HEK293 (cell line): Measurements from ENCODE around the gene FLOT2.
A peak's percentile ranks its signal among the peaks of the same experiment; 100 is the strongest.

ENCODE experiments used
- GLIS2 ChIP-seq: fragments of 450-650 bp; formaldehyde crosslinking; IDR thresholded peaks from 2 replicates; pipeline ENCODE4 v1.5.1; 2016; ENCODE audit warnings: missing biosample characterization, missing genetic modification characterization
- MZF1 ChIP-seq: fragments of 450-650 bp; formaldehyde crosslinking; IDR thresholded peaks from 2 replicates; pipeline ENCODE4 v1.5.1; 2017; ENCODE audit warnings: missing biosample characterization, missing genetic modification characterization, borderline replicate concordance
- ZNF10 ChIP-seq: fragments of 450-650 bp; formaldehyde crosslinking; IDR thresholded peaks from 2 replicates; pipeline ENCODE4 v1.5.1; 2017; ENCODE audit warnings: missing biosample characterization, missing genetic modification characterization
- ZNF146 ChIP-seq: fragments of 450-650 bp; formaldehyde crosslinking; IDR thresholded peaks from 2 replicates; pipeline ENCODE4 v1.5.1; 2016; ENCODE audit warnings: missing biosample characterization, missing genetic modification characterization
- ZNF169 ChIP-seq: fragments of 450-650 bp; formaldehyde crosslinking; IDR thresholded peaks from 2 replicates; pipeline ENCODE4 v1.5.1; 2016; ENCODE audit warnings: missing biosample characterization, missing genetic modification characterization
- ZNF2 ChIP-seq: fragments of 450-650 bp; formaldehyde crosslinking; IDR thresholded peaks from 2 replicates; pipeline ENCODE4 v1.5.1; 2016; ENCODE audit warnings: missing biosample characterization, missing genetic modification characterization
- ZNF266 ChIP-seq: fragments of 450-650 bp; formaldehyde crosslinking; IDR thresholded peaks from 2 replicates; pipeline ENCODE4 v1.5.1; 2016; ENCODE audit warnings: missing biosample characterization, missing genetic modification characterization, low read depth
- ZNF48 ChIP-seq: fragments of 450-650 bp; formaldehyde crosslinking; IDR thresholded peaks from 2 replicates; pipeline ENCODE4 v1.5.1; 2016; ENCODE audit warnings: missing biosample characterization, missing genetic modification characterization
- ZNF510 ChIP-seq: fragments of 450-650 bp; formaldehyde crosslinking; IDR thresholded peaks from 2 replicates; pipeline ENCODE4 v1.5.1; 2018; ENCODE audit warnings: mild to moderate bottlenecking, missing genetic modification characterization, missing biosample characterization; ENCODE audit not compliant: insufficient replicate concordance
- ZNF529 ChIP-seq: fragments of 450-650 bp; formaldehyde crosslinking; IDR thresholded peaks from 2 replicates; pipeline ENCODE4 v1.5.1; 2017; ENCODE audit warnings: missing genetic modification characterization, missing biosample characterization; ENCODE audit not compliant: insufficient replicate concordance
- ZNF549 ChIP-seq: fragments of 450-650 bp; IDR thresholded peaks from 2 replicates; pipeline ENCODE4 v1.5.1; 2018; ENCODE audit warnings: missing biosample characterization, missing genetic modification characterization, mild to moderate bottlenecking, inconsistent platforms, moderate library complexity
- ZNF571 ChIP-seq: fragments of 450-650 bp; formaldehyde crosslinking; IDR thresholded peaks from 2 replicates; pipeline ENCODE4 v1.5.0; 2017; ENCODE audit warnings: missing biosample characterization, missing genetic modification characterization
- ZNF664 ChIP-seq: fragments of 450-650 bp; formaldehyde crosslinking; IDR thresholded peaks from 2 replicates; pipeline ENCODE4 v1.5.1; 2016; ENCODE audit warnings: missing biosample characterization, missing genetic modification characterization
- TF ChIP-seq, protein P1 (sequence below): fragments of 450-650 bp; formaldehyde crosslinking; IDR thresholded peaks from 2 replicates; pipeline ENCODE4 v1.5.1; 2016; ENCODE audit warnings: missing biosample characterization, missing genetic modification characterization, borderline replicate concordance
- TF ChIP-seq, protein P2 (sequence below): fragments of 450-650 bp; formaldehyde crosslinking; IDR thresholded peaks from 2 replicates; pipeline ENCODE4 v1.5.1; 2016; ENCODE audit warnings: missing biosample characterization, missing genetic modification characterization
- TF ChIP-seq, protein P3 (sequence below): fragments of 450-650 bp; formaldehyde crosslinking; IDR thresholded peaks from 2 replicates; pipeline ENCODE4 v1.5.1; 2016; ENCODE audit warnings: missing biosample characterization, missing genetic modification characterization, borderline replicate concordance
- TF ChIP-seq, protein P4 (sequence below): fragments of 450-650 bp; formaldehyde crosslinking; IDR thresholded peaks from 2 replicates; pipeline ENCODE4 v1.5.1; 2016; ENCODE audit warnings: missing biosample characterization, missing genetic modification characterization
- TF ChIP-seq, protein P5 (sequence below): fragments of 450-650 bp; formaldehyde crosslinking; IDR thresholded peaks from 2 replicates; pipeline ENCODE4 v1.5.1; 2016; ENCODE audit warnings: missing biosample characterization, missing genetic modification characterization
- TF ChIP-seq, protein P6 (sequence below): fragments of 450-650 bp; formaldehyde crosslinking; IDR thresholded peaks from 2 replicates; pipeline ENCODE4 v1.5.1; 2016; ENCODE audit warnings: missing biosample characterization, missing genetic modification characterization

Gene FLOT2

DNA sequence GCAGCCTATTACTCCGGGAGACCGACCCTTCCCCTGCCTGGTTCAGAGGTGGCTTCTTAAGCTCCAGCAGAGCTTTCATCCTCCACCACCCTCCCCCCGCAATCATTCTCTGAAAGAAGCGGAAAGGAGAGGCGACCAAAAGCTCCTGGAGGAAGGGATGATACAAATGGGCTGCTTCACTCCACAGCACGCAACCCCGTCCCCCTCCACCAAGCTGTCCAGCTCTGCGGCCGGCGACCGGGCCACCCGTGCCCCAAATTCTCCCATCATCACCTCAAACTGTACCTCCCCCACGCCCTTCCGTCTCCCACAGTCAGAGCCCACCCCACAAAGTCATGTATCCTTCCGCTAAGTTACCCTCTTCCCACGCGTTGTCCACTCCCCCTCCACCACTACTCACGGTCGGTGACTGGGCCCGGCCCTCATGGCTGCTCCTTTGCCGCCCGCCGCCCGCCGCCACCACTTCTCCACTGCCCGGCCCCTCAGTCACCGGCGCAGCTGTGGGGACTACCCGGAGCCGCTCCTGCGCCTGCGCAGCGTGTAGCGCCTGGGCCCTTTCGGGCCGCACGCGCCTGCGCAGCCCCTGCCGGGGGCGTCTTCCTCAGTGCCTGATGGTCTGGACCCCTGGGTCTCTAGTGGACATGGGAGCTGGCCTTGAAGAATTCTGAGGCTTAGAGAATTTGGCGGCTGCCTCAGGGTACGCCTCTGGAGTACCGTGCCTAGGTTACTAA is 55.1 kb downstream of the FLOT2 start, which contains the start of gene FAM222B (continued):
- TF ChIP-seq, protein P1, sequence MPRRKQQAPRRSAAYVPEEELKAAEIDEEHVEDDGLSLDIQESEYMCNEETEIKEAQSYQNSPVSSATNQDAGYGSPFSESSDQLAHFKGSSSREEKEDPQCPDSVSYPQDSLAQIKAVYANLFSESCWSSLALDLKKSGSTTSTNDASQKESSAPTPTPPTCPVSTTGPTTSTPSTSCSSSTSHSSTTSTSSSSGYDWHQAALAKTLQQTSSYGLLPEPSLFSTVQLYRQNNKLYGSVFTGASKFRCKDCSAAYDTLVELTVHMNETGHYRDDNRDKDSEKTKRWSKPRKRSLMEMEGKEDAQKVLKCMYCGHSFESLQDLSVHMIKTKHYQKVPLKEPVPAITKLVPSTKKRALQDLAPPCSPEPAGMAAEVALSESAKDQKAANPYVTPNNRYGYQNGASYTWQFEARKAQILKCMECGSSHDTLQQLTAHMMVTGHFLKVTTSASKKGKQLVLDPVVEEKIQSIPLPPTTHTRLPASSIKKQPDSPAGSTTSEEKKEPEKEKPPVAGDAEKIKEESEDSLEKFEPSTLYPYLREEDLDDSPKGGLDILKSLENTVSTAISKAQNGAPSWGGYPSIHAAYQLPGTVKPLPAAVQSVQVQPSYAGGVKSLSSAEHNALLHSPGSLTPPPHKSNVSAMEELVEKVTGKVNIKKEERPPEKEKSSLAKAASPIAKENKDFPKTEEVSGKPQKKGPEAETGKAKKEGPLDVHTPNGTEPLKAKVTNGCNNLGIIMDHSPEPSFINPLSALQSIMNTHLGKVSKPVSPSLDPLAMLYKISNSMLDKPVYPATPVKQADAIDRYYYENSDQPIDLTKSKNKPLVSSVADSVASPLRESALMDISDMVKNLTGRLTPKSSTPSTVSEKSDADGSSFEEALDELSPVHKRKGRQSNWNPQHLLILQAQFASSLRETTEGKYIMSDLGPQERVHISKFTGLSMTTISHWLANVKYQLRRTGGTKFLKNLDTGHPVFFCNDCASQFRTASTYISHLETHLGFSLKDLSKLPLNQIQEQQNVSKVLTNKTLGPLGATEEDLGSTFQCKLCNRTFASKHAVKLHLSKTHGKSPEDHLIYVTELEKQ (tag by site-specific recombination), result 0 out of 2 replicates have a peak, but pooled peaks have one; percentile 51
- no peak for TF ChIP-seq ZNF571 (tag by site-specific recombination)
- no peak for TF ChIP-seq ZNF664 (tag by site-specific recombination)
- TF ChIP-seq GLIS2 (tag by site-specific recombination), result peak; percentile 75
- TF ChIP-seq, protein P2, sequence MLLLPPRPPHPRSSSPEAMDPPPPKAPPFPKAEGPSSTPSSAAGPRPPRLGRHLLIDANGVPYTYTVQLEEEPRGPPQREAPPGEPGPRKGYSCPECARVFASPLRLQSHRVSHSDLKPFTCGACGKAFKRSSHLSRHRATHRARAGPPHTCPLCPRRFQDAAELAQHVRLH (tag by site-specific recombination), result no peak; the same call in 1 of the 2 replicates
- peak; percentile 81; the same call in 1 of the 2 replicates for TF ChIP-seq ZNF2 (tag by site-specific recombination)
- TF ChIP-seq ZNF10 (tag by site-specific recombination), result no peak; the same call in 1 of the 2 replicates
- TF ChIP-seq ZNF146 (tag by site-specific recombination), result peak; percentile 18; the same call in 1 of the 2 replicates
- TF ChIP-seq, protein P3, sequence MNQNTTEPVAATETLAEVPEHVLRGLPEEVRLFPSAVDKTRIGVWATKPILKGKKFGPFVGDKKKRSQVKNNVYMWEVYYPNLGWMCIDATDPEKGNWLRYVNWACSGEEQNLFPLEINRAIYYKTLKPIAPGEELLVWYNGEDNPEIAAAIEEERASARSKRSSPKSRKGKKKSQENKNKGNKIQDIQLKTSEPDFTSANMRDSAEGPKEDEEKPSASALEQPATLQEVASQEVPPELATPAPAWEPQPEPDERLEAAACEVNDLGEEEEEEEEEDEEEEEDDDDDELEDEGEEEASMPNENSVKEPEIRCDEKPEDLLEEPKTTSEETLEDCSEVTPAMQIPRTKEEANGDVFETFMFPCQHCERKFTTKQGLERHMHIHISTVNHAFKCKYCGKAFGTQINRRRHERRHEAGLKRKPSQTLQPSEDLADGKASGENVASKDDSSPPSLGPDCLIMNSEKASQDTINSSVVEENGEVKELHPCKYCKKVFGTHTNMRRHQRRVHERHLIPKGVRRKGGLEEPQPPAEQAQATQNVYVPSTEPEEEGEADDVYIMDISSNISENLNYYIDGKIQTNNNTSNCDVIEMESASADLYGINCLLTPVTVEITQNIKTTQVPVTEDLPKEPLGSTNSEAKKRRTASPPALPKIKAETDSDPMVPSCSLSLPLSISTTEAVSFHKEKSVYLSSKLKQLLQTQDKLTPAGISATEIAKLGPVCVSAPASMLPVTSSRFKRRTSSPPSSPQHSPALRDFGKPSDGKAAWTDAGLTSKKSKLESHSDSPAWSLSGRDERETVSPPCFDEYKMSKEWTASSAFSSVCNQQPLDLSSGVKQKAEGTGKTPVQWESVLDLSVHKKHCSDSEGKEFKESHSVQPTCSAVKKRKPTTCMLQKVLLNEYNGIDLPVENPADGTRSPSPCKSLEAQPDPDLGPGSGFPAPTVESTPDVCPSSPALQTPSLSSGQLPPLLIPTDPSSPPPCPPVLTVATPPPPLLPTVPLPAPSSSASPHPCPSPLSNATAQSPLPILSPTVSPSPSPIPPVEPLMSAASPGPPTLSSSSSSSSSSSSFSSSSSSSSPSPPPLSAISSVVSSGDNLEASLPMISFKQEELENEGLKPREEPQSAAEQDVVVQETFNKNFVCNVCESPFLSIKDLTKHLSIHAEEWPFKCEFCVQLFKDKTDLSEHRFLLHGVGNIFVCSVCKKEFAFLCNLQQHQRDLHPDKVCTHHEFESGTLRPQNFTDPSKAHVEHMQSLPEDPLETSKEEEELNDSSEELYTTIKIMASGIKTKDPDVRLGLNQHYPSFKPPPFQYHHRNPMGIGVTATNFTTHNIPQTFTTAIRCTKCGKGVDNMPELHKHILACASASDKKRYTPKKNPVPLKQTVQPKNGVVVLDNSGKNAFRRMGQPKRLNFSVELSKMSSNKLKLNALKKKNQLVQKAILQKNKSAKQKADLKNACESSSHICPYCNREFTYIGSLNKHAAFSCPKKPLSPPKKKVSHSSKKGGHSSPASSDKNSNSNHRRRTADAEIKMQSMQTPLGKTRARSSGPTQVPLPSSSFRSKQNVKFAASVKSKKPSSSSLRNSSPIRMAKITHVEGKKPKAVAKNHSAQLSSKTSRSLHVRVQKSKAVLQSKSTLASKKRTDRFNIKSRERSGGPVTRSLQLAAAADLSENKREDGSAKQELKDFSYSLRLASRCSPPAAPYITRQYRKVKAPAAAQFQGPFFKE (tag by site-specific recombination), result no peak
- no peak for TF ChIP-seq ZNF549 (tag by site-specific recombination)
- TF ChIP-seq, protein P4, sequence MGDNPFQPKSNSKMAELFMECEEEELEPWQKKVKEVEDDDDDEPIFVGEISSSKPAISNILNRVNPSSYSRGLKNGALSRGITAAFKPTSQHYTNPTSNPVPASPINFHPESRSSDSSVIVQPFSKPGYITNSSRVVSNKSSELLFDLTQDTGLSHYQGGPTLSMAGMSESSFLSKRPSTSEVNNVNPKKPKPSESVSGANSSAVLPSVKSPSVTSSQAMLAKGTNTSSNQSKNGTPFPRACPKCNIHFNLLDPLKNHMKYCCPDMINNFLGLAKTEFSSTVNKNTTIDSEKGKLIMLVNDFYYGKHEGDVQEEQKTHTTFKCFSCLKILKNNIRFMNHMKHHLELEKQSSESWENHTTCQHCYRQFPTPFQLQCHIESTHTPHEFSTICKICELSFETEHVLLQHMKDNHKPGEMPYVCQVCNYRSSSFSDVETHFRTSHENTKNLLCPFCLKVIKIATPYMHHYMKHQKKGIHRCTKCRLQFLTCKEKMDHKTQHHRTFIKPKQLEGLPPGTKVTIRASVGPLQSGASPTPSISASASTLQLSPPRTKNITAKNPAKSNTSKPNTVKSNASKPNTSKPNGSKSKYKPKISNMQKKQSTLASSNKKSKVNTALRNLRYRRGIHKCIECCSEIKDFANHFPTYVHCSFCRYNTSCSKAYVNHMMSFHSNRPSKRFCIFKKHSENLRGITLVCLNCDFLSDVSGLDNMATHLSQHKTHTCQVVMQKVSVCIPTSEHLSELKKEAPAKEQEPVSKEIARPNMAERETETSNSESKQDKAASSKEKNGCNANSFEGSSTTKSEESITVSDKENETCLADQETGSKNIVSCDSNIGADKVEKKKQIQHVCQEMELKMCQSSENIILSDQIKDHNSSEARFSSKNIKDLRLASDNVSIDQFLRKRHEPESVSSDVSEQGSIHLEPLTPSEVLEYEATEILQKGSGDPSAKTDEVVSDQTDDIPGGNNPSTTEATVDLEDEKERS, result 0 out of 2 replicates have a peak, but pooled peaks have one; percentile 63
- no peak for TF ChIP-seq MZF1 (tag by site-specific recombination)
- TF ChIP-seq, protein P5, sequence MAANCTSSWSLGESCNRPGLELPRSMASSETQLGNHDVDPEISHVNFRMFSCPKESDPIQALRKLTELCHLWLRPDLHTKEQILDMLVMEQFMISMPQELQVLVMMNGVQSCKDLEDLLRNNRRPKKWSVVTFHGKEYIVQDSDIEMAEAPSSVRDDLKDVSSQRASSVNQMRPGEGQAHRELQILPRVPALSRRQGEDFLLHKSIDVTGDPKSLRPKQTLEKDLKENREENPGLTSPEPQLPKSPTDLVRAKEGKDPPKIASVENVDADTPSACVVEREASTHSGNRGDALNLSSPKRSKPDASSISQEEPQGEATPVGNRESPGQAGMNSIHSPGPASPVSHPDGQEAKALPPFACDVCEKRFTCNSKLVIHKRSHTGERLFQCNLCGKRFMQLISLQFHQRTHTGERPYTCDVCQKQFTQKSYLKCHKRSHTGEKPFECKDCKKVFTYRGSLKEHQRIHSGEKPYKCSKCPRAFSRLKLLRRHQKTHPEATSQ (tag by site-specific recombination), result peak; percentile 86; the same call in 1 of the 2 replicates
- TF ChIP-seq ZNF266 (tag by site-specific recombination), result no peak
- TF ChIP-seq ZNF169 (tag by site-specific recombination), result no peak
- no peak for TF ChIP-seq ZNF48
- no peak for TF ChIP-seq ZNF510
- TF ChIP-seq ZNF529 (tag by site-specific recombination), result no peak
- TF ChIP-seq, protein P6, sequence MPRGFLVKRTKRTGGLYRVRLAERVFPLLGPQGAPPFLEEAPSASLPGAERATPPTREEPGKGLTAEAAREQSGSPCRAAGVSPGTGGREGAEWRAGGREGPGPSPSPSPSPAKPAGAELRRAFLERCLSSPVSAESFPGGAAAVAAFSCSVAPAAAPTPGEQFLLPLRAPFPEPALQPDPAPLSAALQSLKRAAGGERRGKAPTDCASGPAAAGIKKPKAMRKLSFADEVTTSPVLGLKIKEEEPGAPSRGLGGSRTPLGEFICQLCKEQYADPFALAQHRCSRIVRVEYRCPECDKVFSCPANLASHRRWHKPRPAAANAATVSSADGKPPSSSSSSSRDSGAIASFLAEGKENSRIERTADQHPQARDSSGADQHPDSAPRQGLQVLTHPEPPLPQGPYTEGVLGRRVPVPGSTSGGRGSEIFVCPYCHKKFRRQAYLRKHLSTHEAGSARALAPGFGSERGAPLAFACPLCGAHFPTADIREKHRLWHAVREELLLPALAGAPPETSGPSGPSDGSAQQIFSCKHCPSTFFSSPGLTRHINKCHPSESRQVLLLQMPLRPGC, result peak; percentile 69
